ENCODE data around the gene MBOAT1.

DNA sequence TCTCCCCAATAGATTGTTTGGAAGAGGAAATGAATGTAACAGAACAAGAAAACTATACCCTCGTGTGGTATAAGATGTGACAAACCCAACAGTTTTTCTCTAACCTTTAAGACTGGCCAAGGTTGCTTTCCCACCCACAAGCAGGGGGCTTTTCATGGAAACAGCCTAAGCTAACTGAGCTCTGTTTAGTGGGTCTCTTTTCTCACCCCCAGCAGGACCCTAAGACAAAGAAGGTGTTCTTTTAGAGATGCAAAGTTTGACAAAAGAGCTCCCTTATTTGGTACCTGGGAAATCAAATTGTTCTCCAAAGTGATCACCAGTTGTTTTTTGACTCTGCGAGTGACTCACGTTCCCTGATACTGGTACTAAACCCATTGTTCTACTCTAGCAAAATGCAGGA lies 59.1 kb downstream of the MBOAT1 start:
- TF ChIP-seq, protein P1, sequence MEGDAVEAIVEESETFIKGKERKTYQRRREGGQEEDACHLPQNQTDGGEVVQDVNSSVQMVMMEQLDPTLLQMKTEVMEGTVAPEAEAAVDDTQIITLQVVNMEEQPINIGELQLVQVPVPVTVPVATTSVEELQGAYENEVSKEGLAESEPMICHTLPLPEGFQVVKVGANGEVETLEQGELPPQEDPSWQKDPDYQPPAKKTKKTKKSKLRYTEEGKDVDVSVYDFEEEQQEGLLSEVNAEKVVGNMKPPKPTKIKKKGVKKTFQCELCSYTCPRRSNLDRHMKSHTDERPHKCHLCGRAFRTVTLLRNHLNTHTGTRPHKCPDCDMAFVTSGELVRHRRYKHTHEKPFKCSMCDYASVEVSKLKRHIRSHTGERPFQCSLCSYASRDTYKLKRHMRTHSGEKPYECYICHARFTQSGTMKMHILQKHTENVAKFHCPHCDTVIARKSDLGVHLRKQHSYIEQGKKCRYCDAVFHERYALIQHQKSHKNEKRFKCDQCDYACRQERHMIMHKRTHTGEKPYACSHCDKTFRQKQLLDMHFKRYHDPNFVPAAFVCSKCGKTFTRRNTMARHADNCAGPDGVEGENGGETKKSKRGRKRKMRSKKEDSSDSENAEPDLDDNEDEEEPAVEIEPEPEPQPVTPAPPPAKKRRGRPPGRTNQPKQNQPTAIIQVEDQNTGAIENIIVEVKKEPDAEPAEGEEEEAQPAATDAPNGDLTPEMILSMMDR (conservative IDR thresholded peaks at IDR 0.05; ENCODE audit: low read length), result no peak
- TF ChIP-seq EZH2phosphoT487 (IDR thresholded peaks at IDR 0.05; ENCODE audit: borderline replicate concordance), result no peak

All from Loucy (cell line).